Stomach (tissue), 4 donors: ENCODE measurements around the gene WASL.

ENCODE experiments used
- CTCF ChIP-seq, 7 experiments: fragments of 450-650 bp in 4 of 7; fragments of 200-600 bp in 3 of 7; sonication (generic) in 3 of 7; IDR thresholded peaks; one replicate each; pipeline ENCODE4 v1.5.1; 2016 to 2019; ENCODE audit warnings: antibody characterized with exemption in 7 of 7, control low read depth in 2 of 7, mild to moderate bottlenecking in 1 of 7
- POLR2A ChIP-seq, 4 donors: fragments of 450-650 bp; IDR thresholded peaks; one replicate each; pipeline ENCODE4 v1.6.1; 2016; ENCODE audit warnings: antibody characterized with exemption in 4 of 4, control low read depth in 2 of 4, mild to moderate bottlenecking in 1 of 4, moderate library complexity in 1 of 4

GRCh38 chr7:123637878-123638277 lies 110.9 kb downstream of the WASL start:
- TF ChIP-seq CTCF (IDR thresholded peaks at IDR 0.05) (no peak), POLR2A (IDR thresholded peaks at IDR 0.05) (no peak)
